DND-41 (cell line): ENCODE data around the gene NFE2L1.
"Not testable (repeated sequence)": the region's sequence is repeated elsewhere in the genome, so short reads cannot be mapped to it uniquely, and the experiment has no call there.

Experiments
- ATAC-seq: fragments of 200-7000 bp; cut with Tn5 transposase; 3 replicates; pipeline ENCODE4 v1.9.1; 2021; ENCODE audit warnings: low read depth; ENCODE audit not compliant: insufficient read depth
- DNase-seq: peaks from one replicate; pipeline ENCODE4 v3.0.0-alpha.2; 2020
- H2AFZ ChIP-seq: 2 replicates; pipeline ENCODE4 v1.6.0; 2012; ENCODE audit warnings: low read depth, low read length
- H3K27ac ChIP-seq: 2 replicates; pipeline ENCODE4 v1.5.1; 2012; ENCODE audit warnings: low read length, inconsistent platforms
- H3K27me3 ChIP-seq: fragments of 200-600 bp; sonication (generic); 2 replicates; pipeline ENCODE4 v1.6.0; 2012; ENCODE audit warnings: low read length, mild to moderate bottlenecking, inconsistent platforms; ENCODE audit not compliant: insufficient read depth, poor library complexity
- H3K36me3 ChIP-seq: 2 replicates; pipeline ENCODE4 v1.5.1; 2012; ENCODE audit warnings: low read length, inconsistent platforms; ENCODE audit not compliant: insufficient read depth
- H3K4me1 ChIP-seq: 2 replicates; pipeline ENCODE4 v1.5.1; 2012; ENCODE audit warnings: mild to moderate bottlenecking, low read length; ENCODE audit not compliant: insufficient read depth
- H3K4me2 ChIP-seq: 2 replicates; pipeline ENCODE4 v1.6.0; 2012; ENCODE audit warnings: mild to moderate bottlenecking, moderate library complexity, low read length, inconsistent platforms; ENCODE audit not compliant: insufficient read depth
- H3K4me3 ChIP-seq, 2 experiments: fragments of 200-600 bp in 1 of 2; shearing (Covaris generic) in 1 of 2; 2 replicates each; pipeline ENCODE4 v1.5.1; 2012 to 2016; ENCODE audit warnings: inconsistent platforms in 2 of 2, low read length in 2 of 2, mild to moderate bottlenecking in 2 of 2, low read depth in 1 of 2, moderate library complexity in 1 of 2
- H3K79me2 ChIP-seq: 2 replicates; pipeline ENCODE4 v1.6.0; 2012; ENCODE audit warnings: low read length, inconsistent platforms; ENCODE audit not compliant: insufficient read depth
- H3K9ac ChIP-seq: 2 replicates; pipeline ENCODE4 v1.6.0; 2012; ENCODE audit warnings: low read depth, mild to moderate bottlenecking, inconsistent platforms, low read length, moderate library complexity
- H3K9me3 ChIP-seq: 2 replicates; pipeline ENCODE4 v1.5.1; 2012; ENCODE audit warnings: low read length, moderate library complexity, mild to moderate bottlenecking, inconsistent platforms; ENCODE audit not compliant: insufficient read depth, severe bottlenecking
- H4K20me1 ChIP-seq: 2 replicates; pipeline ENCODE4 v1.6.0; 2012; ENCODE audit warnings: low read length; ENCODE audit not compliant: insufficient read depth
- EZH2 ChIP-seq: IDR thresholded peaks from 3 replicates; pipeline ENCODE4 v1.6.1; 2012; ENCODE audit warnings: borderline replicate concordance, low read depth, mild to moderate bottlenecking, moderate library complexity, low read length, inconsistent platforms; ENCODE audit not compliant: severe bottlenecking
- TF ChIP-seq, protein P1 (sequence below): IDR thresholded peaks from 2 replicates; pipeline ENCODE4 v1.5.1; 2012; ENCODE audit warnings: borderline replicate concordance, low read length, moderate library complexity, mild to moderate bottlenecking; ENCODE audit not compliant: poor library complexity, severe bottlenecking; ENCODE audit errors: extremely low read depth

NFE2L1 gene

GRCh38 chr17:48074322-48075081 lies 26.3 kb downstream of the NFE2L1 start:
- Histone ChIP-seq H2AFZ (no peak overlapping the region), H3K4me1 (no peaks in the 10 kb centered on the region), H3K36me3 (peaks cover 74% of the 10 kb centered on the region), H3K27ac (no peak overlapping the region), H3K4me3 (no peak overlapping the region), H3K4me2 (no peak overlapping the region), H3K9ac (no peak overlapping the region), H3K27me3 (no peaks in the 10 kb centered on the region), H4K20me1 (peaks cover 45% of the 10 kb centered on the region), H3K79me2 (peaks cover 37% of the 10 kb centered on the region), H3K9me3 (no peaks in the 10 kb centered on the region)
- ATAC-seq = peak; percentile 91
- DNase-seq = peak; percentile 75
- TF ChIP-seq EZH2 = no peak
- TF ChIP-seq, protein P1, sequence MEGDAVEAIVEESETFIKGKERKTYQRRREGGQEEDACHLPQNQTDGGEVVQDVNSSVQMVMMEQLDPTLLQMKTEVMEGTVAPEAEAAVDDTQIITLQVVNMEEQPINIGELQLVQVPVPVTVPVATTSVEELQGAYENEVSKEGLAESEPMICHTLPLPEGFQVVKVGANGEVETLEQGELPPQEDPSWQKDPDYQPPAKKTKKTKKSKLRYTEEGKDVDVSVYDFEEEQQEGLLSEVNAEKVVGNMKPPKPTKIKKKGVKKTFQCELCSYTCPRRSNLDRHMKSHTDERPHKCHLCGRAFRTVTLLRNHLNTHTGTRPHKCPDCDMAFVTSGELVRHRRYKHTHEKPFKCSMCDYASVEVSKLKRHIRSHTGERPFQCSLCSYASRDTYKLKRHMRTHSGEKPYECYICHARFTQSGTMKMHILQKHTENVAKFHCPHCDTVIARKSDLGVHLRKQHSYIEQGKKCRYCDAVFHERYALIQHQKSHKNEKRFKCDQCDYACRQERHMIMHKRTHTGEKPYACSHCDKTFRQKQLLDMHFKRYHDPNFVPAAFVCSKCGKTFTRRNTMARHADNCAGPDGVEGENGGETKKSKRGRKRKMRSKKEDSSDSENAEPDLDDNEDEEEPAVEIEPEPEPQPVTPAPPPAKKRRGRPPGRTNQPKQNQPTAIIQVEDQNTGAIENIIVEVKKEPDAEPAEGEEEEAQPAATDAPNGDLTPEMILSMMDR = peak; percentile 86

GRCh38 chr17:48077152-48077551 lies 29.0 kb downstream of the NFE2L1 start:
- H3K27me3 ChIP-seq, H3K4me3 ChIP-seq, H3K4me1 ChIP-seq, DNase-seq, H3K4me2 ChIP-seq, H3K27ac ChIP-seq, H3K9me3 ChIP-seq, H2AFZ ChIP-seq, H3K9ac ChIP-seq, ATAC-seq: not testable (repeated sequence)
- H4K20me1 ChIP-seq = peaks cover 59% of the 10 kb centered on the region
- peaks cover 49% of the 10 kb centered on the region for H3K36me3 ChIP-seq
- H3K79me2 ChIP-seq = peaks cover 62% of the 10 kb centered on the region

GRCh38 chr17:48081858-48082257 lies 33.7 kb downstream of the NFE2L1 start:
- DNase-seq (no peak), ATAC-seq (no peak)
- Histone ChIP-seq H3K27me3 (no peaks in the 10 kb centered on the region), H3K9me3 (no peaks in the 10 kb centered on the region), H2AFZ (no peak overlapping the region), H4K20me1 (peaks cover 60% of the 10 kb centered on the region), H3K9ac (no peak overlapping the region), H3K4me2 (no peak overlapping the region), H3K79me2 (peaks cover 91% of the 10 kb centered on the region), H3K4me1 (no peaks in the 10 kb centered on the region), H3K36me3 (peaks cover 3% of the 10 kb centered on the region; the same call in 1 of the 2 replicates), H3K4me3 (no peak overlapping the region), H3K27ac (no peak overlapping the region)
- TF ChIP-seq, protein P1 = no peak
- no peak for TF ChIP-seq EZH2

DNA sequence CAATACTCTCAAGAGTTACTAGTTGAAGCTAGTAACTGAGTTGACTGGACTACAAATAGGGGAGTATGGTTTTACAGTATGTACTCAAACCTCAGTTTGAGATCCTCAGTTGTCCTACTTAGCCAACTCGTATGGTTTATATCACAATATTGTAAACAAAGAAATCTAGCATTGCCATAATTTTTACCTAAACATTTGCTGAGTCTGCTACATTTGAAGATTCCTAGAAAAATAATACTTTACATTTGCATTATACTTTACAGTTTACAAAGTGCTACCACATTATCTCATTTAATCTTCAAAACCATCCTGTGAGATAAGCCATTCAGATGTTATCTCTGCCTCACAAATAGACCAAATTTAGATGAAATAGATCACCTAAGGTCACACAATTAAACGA lies 36.8 kb downstream of the NFE2L1 start:
- Histone ChIP-seq H3K9me3 (no peaks in the 10 kb centered on the region), H3K9ac (no peak overlapping the region), H3K27me3 (no peaks in the 10 kb centered on the region), H3K79me2 (peaks cover 92% of the 10 kb centered on the region), H3K27ac (no peak overlapping the region), H2AFZ (no peak overlapping the region), H4K20me1 (peaks cover 45% of the 10 kb centered on the region), H3K4me3 (no peak overlapping the region), H3K4me1 (no peaks in the 10 kb centered on the region), H3K36me3 (no peaks in the 10 kb centered on the region; the same call in 1 of the 2 replicates), H3K4me2 (no peak overlapping the region)
- no peak for TF ChIP-seq EZH2
- TF ChIP-seq, protein P1 = no peak
- DNase-seq (no peak), ATAC-seq (no peak)
